ENCODE data around the gene C16orf87.

GRCh38 chr16:46762583-46762982 lies 68.4 kb downstream of the C16orf87 start:
- TF ChIP-seq ZNF274 (IDR thresholded peaks at IDR 0.05; ENCODE audit: low read depth, low read length): no peak
- TF ChIP-seq YY1 (IDR thresholded peaks at IDR 0.05; ENCODE audit: insufficient read depth, insufficient read length): no peak
